22Rv1 (cell line): ENCODE measurements around the gene ARHGEF10L.

ENCODE experiments used
- H3K27ac ChIP-seq: fragments of 450-650 bp; 2 replicates; pipeline ENCODE4 v1.5.1; 2017
- ZFX ChIP-seq: fragments of 450-650 bp; IDR thresholded peaks from 2 replicates; pipeline ENCODE4 v1.6.1; 2017; ENCODE audit warnings: antibody characterized with exemption, borderline replicate concordance
- TF ChIP-seq, protein P1 (sequence below): fragments of 450-650 bp; IDR thresholded peaks from 2 replicates; pipeline ENCODE4 v1.5.1; 2017; ENCODE audit warnings: mild to moderate bottlenecking

The ARHGEF10L gene

DNA sequence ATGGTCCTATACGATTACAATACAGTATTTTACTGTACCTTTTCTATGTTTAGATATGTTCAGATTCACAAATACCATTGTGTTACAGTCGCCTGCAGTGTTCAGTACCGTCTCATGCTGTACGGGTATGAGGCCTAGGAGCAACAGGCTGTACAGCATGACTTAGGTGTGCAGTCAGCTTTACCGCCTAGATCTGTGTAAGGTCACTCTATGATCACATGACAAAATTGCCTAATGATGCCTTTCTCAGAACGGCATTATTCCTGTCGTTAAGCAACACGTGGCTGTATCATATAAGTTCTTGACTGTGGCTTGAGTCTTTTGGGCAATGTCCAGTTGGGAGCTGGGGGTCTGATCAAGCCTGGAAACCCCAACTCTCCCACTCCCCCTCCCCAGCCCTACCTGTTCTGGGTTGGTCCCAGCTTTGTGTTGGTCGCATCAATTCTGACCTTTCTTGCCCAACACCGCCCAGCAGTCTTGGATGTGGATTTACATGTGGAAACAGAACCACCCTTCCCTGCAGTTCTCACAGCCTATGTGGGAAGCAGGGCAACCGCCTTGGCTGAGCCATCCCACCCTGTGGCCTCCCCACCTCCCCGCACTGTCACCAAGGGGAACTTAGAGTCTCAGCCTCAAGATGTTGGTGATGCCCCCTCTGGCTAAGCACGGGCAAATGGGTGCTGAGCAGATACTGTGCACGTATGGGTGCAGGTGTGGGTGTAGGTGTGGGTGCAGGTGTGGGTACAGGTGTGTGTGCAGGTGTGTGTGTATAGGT, 135.4 kb downstream of the ARHGEF10L start:
- no peak overlapping the region for H3K27ac ChIP-seq
- no peak for TF ChIP-seq ZFX
- TF ChIP-seq, protein P1, sequence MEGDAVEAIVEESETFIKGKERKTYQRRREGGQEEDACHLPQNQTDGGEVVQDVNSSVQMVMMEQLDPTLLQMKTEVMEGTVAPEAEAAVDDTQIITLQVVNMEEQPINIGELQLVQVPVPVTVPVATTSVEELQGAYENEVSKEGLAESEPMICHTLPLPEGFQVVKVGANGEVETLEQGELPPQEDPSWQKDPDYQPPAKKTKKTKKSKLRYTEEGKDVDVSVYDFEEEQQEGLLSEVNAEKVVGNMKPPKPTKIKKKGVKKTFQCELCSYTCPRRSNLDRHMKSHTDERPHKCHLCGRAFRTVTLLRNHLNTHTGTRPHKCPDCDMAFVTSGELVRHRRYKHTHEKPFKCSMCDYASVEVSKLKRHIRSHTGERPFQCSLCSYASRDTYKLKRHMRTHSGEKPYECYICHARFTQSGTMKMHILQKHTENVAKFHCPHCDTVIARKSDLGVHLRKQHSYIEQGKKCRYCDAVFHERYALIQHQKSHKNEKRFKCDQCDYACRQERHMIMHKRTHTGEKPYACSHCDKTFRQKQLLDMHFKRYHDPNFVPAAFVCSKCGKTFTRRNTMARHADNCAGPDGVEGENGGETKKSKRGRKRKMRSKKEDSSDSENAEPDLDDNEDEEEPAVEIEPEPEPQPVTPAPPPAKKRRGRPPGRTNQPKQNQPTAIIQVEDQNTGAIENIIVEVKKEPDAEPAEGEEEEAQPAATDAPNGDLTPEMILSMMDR = no peak

DNA sequence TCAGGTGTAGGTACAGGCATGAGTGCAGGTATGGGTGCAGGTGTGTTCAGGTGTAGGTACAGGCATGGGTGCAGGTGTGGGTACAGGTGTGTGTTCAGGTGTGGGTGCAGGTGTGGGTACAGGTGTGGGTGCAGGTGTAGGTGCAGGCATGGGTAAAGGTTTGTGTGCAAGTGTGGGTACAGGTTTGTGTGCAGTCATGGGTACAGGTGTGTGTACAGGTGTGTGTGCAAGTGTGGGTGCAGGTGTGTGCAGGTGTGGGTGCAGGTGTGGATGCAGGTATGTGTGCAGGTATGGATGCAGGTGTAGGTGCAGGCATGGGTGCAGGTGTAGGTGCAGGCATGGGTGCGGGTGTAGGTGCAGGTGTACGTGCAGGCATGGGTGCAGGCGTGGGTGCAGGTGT, 136.2 kb downstream of the ARHGEF10L start:
- TF ChIP-seq, protein P1 = no peak
- TF ChIP-seq ZFX = no peak
- H3K27ac ChIP-seq = no peak overlapping the region

DNA sequence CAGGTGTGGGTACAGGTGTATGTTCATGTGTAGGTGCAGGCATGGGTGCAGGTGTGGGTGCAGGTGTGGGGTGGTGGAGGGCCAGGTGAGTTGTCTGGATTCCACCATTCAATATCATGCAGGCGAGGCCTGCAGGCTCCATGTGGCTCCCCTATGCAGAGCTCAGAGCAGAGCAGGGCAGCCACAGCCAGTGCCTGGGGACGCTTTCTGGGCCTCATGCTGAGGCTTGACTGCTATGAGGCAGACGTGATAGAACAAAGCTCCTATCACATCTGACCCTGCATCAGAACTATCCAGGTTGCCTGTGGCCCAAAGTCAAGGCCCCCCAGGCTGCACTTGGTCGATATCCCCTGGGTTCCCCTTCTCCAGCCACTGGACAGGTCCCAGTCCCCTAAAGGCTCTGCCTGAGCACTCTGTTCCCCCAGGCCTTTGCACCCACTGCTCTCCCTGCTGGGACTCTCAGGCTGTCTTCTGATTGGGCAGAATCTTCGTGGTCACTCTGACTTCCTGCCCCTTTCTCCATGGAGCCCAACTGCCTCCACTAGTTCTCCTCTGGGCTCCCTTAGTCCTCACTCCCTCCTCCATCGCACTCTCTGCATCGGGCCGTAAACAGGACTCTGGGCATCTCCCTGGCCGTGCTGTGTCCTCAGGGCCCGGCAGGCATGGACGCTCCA, 137.0 kb downstream of the ARHGEF10L start:
- TF ChIP-seq, protein P1 = no peak
- no peak for TF ChIP-seq ZFX
- H3K27ac ChIP-seq = no peak overlapping the region

DNA sequence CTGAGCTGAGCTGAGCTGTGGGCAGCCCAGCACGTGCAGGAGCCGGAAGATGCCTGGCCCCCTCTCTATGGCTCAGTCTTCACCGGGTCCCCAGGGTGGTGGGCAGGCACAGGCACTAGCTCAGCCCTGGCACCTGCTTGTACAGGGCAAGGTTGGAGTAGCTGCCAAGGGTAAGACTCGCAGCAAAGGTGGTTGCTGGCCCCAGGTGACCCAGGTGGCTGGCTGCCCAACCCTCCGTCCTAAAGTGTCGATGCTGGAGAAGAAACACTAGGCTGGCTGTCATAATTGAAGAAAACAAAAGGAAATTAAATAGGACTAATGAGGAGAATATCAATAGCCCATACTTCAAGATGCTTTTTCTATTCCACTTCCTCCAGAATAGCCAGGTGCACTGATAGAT, 138.5 kb downstream of the ARHGEF10L start:
- TF ChIP-seq ZFX = no peak
- TF ChIP-seq, protein P1 = no peak
- no peak overlapping the region for H3K27ac ChIP-seq

DNA sequence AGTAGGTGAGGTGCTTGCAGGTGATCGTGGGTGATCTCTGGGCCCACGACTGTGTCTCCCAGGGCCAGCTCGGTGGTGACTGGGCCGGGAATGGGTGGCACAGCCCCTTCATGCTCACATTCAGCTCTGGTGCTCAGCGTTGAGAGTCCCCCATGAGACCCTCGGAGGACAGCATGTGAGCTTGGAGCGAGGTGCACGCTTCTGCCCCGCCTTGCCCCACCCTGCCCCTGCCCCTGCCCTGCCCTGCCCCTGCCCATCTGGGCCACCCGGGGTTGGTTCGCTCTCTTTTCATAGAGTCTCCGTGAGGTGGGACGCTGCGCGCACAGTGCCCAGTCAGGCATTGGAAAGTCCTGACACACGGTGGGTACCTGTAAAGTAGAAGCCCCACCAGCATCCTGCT, 140.4 kb downstream of the ARHGEF10L start:
- H3K27ac ChIP-seq = no peak overlapping the region
- TF ChIP-seq, protein P1 = no peak
- no peak for TF ChIP-seq ZFX

DNA sequence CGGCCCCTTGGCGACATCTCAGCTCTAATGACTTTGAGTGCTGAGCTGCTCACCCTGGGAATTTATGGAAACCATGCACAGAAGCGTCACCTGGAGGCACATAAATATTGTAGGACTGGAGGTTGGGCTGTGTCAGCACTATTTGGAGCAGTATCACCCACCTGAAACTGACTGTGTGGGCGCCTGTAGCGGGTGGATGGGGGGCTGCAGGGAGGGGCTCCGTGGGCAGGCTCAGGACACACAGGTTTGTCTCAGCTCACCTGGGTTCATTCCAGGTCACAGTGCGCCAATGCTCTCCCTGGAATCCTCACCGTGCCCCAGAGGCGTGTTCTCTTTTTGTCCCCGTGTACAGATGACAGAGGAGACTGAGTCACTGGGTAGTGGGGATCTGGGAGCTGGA, 140.8 kb downstream of the ARHGEF10L start:
- H3K27ac ChIP-seq = no peak overlapping the region
- TF ChIP-seq ZFX = no peak
- TF ChIP-seq, protein P1 = no peak

DNA sequence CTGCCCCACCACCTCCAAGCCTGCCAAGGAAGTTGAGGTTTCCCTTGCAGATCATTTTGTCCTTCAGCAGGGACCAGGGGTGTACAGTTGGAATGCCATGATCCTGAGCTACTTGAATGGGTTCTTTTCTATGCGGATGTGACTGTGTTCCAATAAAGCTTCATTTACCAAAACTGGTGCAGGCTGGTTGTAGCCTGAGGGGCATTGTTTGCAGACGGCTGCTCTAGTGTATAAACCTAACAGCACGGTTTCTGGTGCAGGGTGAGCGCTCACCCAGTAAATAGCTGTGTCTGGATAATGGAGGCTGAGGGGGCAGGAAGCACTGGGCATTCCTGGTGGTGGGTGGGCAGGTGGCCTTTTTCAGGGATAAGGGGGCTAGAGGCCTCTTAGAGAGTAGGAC, 142.9 kb downstream of the ARHGEF10L start:
- TF ChIP-seq ZFX = no peak
- TF ChIP-seq, protein P1 = no peak
- H3K27ac ChIP-seq = no peak overlapping the region
